Stimulated activated CD8-positive, alpha-beta memory T cell treated with anti-CD3 and anti-CD28 coated beads, Interleukin-4, amount 100 ng/mL, for 1 hour (primary cell): ENCODE measurements around the gene TIPRL.
A peak's percentile ranks its signal among the peaks of the same experiment; 100 is the strongest.
"Not testable (repeated sequence)": the region's sequence is repeated elsewhere in the genome, so short reads cannot be mapped to it uniquely, and the experiment has no call there.

Experiments used
- DNase-seq, 2 donors: peaks; one replicate each; pipeline ENCODE4 v3.0.0-alpha.2; 2020; ENCODE audit warnings: low read depth in 2 of 2, low spot score in 1 of 2

The TIPRL gene

DNA sequence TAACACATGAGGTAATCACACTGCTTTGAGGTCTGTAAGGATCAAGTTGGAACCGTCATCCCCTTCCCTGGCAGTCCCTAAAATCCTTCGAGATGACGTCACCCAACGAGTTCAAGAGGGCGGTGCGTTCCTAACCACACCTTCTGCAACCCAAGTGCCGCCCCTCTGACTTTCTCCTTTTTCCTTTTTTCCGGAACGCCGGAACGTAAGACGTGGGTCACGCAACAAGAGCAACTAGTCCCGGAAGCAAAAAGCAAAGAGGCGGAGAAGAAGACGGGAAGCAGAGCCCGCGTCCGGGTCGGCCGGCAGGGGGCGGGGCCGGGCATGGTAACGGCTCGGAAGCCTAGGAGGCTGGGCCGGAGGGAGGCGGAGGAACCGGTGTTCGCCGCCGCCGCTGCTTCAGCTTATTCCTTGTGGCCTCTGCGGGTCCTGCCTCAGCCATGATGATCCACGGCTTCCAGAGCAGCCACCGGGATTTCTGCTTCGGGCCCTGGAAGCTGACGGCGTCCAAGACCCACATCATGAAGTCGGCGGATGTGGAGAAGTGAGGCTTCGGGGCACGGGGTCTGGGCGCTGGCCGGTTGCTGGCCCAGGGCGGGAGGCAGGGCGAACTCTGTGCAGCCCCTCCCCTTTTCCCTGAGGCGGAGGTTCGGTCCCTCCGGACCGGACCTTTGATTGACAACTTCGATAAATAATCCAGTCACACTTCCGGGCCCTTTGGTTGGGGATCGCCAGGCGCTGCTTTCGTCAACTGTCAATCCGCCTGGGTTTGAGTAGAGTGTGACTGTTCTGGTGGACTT, at the start of gene TIPRL:
TSS of gene TIPRL (plus strand) at position 325 of the 800 bp plus-strand sequence. CDS start at position 441, 116 bp downstream.
- DNase-seq = peak; percentile 75 to 86

DNA sequence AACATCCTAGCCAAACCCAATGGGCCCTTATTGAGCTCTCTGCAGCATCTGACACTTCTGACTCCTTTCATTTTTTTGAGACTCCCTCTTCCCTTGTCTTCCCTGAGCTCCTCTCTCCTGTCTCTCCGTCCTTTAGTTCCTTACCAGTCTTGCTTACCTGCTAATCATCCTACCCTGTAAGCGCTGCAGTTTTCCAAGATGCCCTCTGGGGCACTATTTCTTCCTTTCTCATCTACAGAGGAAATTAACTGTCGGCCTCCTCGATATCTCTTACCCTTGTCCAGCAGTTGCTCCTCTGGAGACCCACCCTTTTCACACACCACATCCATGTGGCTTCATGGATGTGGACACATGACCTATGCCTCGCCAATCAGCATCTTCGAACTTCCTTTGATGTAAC, 48.8 kb upstream of the TIPRL start:
- no peak for DNase-seq

DNA sequence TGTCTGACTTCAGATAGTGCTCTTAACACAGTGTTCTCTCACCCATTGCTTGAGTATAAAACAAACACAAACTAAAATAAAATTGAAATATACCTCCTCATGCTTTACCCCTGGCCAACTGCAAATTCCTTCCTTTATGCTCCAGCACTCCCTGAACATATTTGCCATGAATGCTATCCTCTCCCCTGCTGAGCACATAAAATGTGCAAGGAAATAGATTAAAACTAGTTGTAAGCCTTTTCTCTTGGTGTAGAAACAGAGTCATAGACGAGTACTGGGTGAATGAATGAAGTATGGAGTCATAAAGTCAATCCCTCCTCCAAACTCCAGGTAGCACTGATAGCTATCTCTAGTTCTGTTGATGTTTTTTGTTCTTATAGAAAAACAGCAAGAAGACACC, 44.6 kb upstream of the TIPRL start:
- DNase-seq = no peak

DNA sequence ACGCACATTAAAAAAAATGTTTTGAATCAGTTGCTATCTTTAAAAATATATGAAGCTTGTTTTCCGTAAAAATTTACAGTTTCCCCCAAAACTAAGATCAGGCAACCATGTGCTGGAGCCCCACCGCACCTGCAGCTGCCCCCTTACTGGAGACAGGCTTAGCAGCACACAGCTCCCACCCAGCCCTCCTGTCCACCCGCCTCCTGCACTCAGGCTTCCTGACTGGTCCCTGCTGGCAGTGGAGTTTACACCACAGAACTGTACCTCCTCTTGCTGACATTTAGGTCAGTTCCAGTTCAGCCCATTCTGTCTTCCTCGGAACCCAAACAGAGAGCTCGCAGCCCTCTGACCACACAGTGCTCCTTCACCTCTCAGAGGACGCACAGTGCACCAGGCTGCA, 44.1 kb upstream of the TIPRL start:
- no peak for DNase-seq

DNA sequence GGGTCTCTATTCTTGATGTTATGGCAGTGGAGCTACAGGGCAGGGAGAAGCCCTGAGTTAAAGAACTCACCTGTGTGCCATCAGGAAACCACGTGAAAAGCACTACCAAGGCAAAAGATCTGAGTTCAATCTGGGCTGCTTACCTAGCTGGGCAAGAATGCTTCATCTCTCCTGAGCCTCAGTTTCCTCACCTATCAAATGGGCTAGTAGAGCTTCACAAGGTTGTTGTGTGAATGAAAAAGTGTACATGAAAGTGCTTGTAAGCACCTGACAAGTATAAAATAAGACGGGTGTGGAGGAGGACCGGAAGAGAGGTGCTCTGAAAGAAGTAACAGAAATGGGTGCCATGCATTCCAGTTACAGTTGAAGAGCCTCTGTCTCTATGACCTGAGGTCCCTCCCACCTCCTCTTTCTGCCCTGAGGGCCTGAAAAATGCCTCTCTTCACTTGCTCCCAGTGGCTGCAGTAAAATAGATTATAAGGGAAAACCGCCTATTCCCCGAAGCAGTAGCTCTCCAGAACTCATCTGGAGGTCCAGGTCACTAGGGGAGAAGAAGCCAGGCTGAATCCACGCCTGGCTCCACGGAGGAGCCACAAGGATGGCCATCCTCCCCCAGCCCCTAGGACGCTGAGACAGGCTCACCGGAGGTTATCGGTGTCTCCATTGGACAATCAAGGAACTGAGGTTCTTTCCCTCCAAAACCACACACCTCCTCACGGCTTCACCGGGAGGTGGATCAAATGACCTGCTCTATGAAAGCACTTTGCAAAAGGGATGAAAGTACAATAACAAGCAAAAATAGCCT, 43.4 kb upstream of the TIPRL start:
- no peak for DNase-seq

DNA sequence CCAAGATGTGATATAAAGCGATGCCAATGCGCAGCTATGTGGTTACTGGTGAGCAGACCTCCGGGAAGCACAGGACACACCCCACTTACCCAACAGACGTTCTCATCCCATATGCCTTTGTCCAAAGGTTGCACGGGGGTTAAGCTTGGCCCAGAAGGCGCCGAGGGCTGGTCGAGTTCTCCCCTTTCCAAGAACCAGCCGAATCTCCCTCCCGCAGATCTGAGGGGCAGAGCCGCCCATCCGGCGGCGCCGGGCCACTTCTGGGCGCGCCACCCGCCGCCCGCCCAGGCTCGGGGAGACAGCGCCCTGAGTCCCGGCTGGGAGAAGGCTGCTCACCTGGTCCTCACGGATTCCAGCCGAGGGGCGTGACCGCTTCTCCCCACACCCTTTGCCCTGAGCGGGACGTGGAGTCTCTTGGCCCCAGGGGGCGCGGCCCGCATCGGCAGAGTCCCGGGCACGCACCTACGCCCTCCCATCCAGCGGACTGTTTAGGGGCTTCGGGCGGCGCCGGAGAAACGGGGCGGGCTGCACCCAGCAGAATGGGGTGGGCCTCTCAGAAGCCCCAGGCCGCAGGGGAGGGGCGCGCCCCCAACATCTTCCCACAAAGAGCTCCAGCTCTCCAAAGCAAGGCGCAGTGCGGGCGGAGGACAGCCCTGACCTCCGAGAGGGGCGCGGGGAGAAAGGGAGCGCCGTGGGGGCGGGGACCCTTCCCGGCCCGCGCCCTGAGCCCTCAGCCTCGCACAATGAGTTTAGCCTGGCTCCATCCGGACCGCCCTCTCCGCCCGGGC, 42.6 kb upstream of the TIPRL start:
- DNase-seq = no peak

DNA sequence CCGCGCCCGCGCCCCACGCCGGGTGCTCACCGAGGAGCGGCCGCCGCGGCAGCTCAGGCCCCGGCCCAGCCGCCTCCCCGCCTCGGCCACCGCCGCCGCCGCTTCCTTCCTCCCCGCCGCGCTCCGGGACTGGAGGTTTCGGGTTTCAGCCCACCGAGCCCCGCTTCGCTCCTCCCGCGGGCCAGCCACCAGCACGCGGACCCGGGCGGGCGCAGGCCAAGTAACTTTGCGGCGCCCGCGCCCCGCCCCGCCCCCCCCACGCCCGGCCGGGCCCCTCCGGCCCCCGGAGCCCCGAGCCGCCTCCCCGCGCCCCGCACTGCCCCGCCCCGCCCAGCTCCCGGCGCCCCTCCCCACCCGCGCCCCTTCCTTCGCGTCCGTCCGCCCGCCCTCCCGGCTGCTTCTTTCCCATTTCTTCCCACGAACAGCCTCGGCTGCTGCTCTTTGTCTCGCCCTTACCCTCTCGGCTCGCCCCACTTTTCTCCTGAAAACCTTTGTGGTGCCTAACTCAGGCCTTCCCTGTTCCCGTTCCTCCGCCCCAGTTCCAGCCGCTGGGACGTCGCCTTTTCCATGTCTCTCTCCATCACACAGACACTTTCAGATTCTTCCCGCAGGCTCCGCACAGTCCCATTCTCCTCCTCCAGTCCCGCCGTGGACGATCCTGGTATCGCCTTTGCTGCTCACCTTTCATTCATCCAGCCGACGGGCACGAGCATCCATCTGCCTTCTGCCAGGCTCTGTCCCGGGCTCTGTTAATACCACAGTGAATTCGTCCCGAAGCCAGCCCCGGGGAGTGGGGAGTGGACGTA, 41.9 kb upstream of the TIPRL start, which contains the start of gene GPR161:
TSS of gene GPR161 (minus strand) at position 222 of the 806 bp plus-strand sequence. CDS start 32,080 bp downstream, outside the sequence.
- DNase-seq = no peak

DNA sequence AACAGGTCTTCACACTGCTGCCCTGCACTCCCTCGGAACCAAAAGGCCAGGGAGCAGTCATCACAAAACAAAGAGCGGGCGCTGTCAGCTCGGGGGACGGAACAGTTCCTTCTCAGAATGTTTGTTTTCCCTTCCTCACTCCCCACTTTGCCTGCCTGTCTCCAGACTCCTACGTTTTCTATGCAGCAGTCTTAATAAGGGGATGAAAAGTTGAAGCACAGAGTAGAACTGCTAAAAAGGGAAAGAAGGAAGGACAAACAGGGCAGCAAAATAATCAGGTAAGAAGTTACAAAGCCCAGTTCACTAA, 41.3 kb upstream of the TIPRL start:
- DNase-seq = no peak

DNA sequence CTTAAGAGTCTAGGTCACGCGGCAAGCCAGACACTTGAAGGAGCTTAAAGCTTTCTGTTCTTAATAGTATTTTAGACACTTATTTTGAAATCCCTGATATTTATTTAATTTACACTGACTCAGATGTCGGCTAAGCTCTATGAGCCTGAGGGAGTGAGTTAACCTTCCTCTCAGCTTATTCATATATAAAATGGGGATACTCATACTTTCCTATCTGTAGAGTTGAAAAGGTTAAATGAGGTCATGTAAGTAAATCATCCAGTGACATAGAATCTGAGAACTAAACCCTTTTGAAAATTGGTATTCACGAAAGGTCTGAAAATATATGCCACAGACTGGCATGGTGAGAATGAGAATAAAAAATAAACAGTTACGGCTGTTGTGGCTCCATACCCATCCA, 40.6 kb upstream of the TIPRL start:
- no peak for DNase-seq

DNA sequence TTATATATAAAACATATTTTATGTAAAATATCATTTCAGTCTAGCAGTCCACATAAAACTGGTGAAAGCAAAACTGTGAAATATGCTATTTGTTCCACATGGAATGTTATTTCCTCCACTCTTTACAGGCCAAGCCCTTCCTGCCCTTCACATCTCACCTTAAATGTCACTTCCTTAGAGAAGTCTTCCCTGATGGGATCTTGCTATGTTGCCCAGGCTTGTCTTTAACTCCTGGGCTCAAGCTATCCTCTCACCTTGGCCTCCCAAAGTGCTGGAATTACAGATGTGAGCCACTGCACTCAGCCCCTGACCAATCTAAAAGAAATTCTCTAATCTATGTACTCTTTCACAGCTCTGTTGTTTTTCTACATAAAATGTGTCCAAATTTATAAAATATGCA, 39.7 kb upstream of the TIPRL start:
- DNase-seq = no peak

DNA sequence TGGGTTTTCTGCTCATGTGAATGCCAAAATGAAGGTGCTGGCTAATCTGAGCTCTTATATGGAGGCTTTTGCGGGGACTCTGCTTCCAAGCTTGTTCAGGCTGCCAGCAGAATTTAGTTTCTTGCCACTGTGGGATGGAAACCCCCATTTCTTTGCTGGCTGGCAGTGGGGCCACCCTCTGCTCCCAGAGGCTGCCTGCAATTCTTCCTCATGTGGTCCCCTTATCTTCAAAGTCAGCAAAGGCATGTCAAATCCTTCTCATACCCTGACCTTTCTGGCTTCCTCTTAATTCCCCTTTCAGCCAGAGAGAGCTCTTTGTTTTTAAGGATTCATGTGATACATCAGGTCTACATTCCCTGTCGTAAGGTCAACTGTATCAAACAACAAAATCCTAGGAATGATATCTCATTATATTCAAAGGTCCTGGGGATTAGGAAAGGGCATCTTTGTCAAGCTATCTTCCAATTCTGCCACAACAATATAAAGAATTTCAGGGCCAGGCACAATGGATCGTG, 36.8 kb upstream of the TIPRL start:
- DNase-seq = no peak

DNA sequence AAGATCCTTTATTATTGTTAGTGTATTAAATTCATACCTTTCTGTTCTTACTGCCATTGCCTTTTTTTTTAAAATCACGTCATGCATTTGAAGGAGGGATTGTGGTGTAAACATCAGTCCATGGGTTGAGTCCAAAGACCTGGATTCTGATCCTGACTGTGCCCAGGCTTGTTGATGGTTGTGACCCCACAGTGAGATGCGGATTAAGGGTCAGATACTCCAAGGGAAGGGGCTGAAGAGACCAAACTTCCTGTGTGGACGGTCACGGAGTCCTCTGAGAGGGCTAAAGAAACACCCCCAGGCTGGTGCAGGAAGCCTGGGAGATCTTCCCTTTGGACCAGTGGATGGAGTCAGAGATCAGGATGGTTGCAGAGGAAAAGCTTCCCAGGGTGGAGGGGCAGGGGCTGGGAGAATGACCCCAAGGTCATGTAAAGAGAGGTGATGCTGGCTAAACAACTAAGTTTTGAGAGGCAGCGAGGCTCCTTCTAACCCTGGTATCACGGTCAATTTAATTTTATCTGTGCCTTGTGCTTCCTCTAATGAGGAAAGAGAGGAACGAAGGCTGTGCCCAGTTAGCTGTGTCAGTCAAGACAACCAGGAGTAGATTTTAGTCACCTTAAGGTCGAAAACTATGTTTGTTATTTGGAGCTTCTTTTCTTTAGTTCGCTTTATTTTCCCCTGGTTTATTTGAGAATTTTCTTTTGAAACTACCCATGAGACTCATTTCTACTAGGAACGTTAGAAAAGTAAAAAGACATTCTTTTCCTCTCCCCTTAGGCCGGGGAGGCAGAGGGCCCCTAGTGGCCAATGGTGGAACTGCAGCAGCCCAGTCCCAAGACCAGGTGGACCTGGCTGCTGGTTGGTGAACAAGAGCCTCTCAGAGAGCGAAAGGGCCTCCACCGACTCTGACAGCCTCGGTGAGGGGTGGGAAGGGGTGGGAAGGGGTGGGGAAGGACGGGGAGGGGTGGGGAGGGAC, 33.3 kb upstream of the TIPRL start:
- DNase-seq = peak; percentile 73 to 74

DNA sequence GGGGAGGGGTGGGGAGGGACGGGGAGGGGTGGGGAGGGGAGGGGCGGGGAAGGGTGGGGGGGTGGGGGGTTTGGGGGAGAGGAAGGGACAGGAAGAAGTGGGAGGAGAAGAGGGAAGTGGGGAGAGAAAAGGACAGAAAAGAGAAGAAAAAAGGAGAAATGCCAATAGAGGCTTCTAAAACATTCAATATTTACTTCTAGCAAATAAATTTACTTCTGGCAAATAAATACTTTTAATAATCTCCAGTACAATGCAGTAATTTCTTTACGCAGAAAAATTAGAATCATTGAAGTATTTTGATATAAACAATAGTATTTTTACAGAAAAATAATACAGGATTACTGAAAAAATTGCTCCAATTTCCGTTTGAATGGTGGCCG, 32.6 kb upstream of the TIPRL start:
- no peak for DNase-seq

DNA sequence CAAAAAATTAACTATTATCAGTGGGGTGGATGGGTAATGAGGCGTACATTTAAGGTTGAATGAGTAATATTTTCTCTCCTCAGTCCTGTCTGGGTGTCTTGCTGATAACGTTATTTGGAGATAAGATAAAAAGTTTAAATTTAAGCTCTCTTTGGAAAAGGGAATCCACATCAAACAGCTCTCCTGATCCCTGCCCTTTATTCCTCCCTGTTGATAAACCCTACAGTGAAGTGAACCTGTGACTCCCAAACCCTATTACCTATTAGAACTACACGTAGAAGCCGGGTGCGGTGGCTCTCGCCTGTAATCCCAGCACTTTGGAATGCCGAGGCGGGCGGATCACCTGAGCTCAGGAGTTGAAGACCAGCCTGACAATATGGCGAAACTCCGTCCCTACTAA, 32.1 kb upstream of the TIPRL start:
- DNase-seq = no peak

DNA sequence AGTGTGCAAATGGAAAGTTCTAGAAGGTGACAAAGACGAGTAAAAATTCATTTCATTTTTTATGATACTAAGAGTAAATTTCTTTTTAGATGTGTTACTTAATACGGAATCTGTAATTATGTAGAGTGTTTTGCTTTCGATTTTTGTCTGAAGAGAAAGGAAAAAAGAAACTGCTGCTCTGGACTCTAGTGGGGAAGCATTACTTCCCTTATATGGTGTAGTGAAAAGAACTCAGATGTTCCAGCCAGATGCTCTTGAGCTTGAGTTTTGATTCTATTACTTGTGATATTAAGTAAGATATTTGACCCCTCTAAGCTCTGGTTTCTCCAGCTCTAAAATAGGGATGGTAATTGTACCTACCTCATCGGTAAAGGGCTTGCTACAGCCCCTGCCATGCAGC, 29.8 kb upstream of the TIPRL start:
- DNase-seq = no peak

DNA sequence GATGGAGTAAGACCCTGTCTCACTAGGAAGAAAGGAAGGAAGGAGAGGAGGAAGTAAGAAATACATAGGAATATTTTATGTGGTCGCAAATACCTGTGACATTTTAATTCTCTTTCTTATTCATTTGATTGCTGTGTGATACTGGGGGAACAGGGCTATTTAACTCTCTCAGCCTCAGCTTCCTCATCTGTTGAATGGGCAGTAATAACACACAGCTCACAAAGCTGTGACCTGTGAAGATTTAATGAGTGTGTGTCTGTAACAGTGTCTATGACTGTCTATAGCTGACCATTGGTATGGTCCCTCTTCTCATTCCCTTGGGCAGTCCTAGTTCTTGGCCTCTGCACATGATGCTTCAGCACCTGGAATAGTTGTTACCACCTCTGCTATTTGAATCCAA, 28.5 kb upstream of the TIPRL start:
- no peak for DNase-seq

DNA sequence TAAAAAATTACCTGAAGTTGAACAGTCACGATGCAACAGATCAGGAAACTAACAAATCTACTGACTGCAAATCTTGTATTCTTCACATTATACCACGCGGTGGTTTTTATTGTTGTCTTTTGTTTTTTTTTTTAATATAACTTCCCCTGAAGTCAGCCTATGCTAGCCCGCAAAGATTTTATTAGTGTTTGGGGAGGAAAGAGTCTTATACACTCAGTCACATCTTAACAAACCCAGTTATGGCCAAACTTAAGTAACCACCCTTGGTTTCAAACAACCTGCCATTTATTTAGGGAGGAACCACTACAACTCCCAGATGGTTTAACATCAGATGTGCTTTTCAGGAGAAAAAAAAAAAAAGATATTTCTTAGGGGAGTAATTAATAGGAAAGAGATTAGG, 26.8 kb upstream of the TIPRL start:
- DNase-seq = no peak

DNA sequence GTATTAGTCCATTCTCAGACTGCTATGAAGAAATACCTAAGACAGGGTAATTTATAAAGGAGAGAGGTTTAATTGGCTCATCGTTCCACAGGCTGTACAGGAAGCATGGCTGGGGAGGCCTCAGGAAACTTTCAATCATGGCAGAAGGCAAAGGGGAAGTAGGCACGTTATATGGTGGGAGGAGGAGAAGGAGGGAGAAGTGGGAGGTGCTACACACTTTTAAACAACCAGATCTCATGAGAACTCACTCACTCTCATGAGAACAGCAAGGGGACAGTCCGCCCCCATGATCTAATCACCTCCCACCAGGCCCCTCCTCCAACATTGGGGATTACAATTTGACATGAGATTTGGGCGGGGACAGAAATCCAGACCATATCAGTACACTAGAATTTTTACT, 24.1 kb upstream of the TIPRL start:
- DNase-seq = not testable (repeated sequence)

DNA sequence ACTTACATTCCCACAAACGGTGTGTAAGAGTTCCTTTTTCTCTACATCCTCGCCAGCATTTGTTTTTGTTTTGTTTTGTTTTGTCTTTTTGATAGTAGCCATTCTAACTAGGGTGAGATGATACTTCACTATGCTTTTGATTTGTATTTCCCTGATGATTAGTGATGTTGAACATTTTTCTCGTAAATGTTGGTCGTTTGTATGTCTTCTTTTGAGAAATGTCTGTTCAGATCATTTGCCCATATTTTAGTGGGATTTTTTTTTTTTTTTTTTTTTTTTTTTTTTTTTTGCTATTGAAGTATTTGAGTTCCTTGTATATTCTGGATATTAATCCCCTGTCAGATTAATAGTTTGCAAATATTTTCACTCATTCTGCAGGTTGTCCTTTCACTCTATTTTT, 22.9 kb upstream of the TIPRL start:
- DNase-seq = no peak

DNA sequence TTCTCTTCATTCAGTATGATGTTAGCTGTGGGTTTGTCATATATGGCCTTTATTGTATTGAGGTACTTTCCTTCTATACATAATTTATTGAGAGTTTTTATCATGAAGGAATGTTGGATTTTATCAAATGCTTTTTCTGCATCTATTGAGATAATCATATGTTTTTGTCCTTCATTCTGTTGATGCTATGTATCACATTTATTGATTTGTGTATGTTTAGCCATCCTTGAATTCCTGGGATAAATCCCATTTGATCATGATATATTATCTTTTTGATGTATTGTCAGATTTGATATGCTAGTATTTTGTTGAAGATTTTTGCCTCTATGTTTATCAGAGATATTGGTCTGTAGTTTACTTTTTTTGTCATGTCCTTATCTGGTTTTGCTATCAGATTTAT, 21.1 kb upstream of the TIPRL start:
- DNase-seq = no peak
